DMS 273 treated with DMSO at 0.1 percent for 48 hours (cell line): ENCODE results near the gene MS4A4A.

Experiments used
- DNase-seq: peaks from one replicate; lab custom pipeline; 2025; lab: John Stamatoyannopoulos, UW

MS4A4A gene

DNA sequence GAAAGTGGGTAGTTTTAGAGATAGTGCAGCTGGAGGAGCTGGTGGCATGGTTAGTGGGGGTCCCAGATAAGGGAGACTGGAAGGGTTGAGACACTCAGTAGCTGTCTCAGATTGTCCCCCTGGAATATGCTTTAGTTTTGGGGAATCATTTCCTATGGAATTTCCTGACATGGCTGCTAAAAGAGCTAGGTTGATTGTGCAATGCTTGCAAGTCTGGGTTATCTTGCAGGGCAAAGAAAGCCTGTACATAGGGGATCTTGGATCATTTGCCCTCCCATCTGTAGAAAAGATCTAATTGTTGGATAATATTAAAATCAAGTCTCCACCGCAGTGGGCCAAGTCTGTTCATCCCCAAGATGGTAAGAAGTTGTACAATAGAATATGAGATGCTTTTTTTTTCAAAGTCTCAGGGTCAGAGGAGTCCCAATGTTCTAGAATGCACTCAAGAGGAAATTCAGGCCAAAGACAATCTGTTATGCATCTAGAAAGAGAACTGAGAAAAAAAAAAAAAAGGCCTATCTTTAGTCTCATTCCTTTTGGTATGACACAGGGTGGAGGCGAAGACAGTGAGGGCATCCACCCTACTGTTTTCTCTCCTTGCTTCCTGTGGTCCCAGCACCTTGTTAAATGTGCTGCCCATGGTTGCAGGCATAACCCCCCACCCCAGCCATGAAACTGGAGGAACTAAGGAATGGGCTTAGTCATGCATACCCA, 66.8 kb downstream of the MS4A4A start:
- no peak for DNase-seq

- no peak for DNase-seq
Measured at GRCh38 chr11:60348116-60348515, 67.7 kb downstream of the MS4A4A start.

- no peak for DNase-seq
Measured at GRCh38 chr11:60349990-60350389, 69.5 kb downstream of the MS4A4A start.

- no peak for DNase-seq
Measured at GRCh38 chr11:60357771-60358170, 77.3 kb downstream of the MS4A4A start.
